ENCODE results near the gene OR5AP2.
"Not testable (repeated sequence)": the region's sequence is repeated elsewhere in the genome, so short reads cannot be mapped to it uniquely, and the experiment has no call there.

The OR5AP2 gene

GRCh38 chr11:56642339-56642738, at the start of gene OR5AP2:
Gene OR5AP2, minus strand, starts transcription at chr11:56642439. Its CDS starts 0 bp downstream, at chr11:56642439.
- DNase-seq = no peak

DNA sequence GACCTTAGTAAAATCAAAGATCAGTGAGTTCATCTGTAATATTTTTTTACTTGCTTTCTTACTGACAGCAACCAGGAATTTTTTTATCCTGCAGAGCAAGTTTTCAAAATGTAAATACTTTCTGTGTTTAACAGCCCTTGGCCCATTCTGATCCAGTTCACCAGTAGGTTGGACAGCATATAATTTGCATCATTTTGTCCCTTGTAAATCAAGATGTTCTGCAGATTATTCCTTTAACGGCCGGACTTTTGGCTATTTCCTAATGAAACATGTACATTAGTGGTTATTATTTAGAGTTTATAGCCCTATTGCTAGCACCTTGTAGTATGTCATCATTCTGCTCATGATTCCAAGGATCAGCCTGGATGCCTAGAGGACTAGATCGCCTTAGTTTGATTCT, 48.9 kb upstream of the OR5AP2 start:
- not testable (repeated sequence) for DNase-seq

DNA sequence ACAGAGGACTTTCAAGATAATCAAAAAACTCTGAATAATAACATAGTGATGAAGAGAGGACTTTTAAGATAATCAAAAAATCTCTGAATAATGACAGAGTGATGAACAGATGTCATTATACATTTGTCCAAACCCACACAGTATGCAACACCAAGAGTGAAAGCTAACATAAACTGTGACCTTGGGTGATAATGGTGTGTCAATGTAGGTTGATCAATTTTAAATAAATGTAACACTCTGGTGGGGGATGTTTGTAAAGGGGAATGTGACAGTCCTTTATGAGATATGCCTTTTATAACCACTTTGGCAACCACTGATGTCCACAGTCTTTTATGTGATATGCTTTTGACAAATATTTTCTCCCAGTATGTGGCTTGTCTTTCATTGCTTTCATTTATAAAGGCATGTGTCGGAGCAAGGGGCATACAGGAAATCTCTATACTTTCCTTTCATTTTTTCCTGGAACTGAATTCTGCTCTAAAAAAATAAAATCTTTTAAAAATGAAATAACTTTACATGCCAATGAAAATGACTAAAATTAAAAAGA, 46.4 kb upstream of the OR5AP2 start:
- DNase-seq = no peak

GRCh38 chr11:56670984-56671383, 28.7 kb upstream of the OR5AP2 start:
- DNase-seq = no peak

DNA sequence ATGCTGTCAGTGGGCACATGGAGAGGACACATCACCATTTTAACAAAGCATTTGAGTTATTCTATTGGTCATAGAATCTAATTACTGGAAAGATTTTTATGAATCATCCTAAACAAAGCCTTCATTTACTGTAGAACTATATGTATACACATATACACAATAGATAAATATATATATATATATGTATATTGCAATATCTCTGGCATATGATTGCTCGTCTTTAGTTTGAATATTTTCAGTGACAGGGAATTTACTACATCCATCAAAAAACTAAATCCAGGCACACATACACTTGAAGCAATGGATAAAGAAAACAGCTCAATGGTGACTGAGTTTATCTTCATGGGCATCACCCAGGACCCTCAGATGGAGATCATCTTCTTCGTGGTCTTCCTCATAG, 21.1 kb upstream of the OR5AP2 start, which contains the start of gene OR5AR1:
TSS of gene OR5AR1 (plus strand) at position 301 of the 400 bp plus-strand sequence. CDS start at position 301, 0 bp downstream.
- DNase-seq = no peak

GRCh38 chr11:56659755-56660154, 17.5 kb upstream of the OR5AP2 start:
- no peak for DNase-seq

DNA sequence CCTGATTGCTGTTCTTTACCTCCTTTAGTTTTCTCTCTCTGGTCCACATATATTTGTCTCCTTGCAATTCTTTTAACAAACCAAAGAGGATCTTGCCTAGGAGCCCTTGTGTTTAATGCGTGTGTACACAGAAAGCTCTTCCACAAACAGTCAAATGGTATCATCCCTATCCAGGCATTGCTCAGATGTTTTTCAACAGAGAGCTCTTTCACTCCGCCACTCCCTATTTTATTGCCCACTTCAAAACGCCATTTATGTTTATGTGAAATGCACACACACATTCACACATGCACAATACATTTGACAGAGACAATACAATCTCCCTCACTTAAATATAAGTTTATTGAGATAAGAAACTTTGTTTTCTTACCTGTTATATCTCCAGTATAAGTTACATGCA, 4.7 kb downstream of the OR5AP2 start:
- DNase-seq = no peak

DNA sequence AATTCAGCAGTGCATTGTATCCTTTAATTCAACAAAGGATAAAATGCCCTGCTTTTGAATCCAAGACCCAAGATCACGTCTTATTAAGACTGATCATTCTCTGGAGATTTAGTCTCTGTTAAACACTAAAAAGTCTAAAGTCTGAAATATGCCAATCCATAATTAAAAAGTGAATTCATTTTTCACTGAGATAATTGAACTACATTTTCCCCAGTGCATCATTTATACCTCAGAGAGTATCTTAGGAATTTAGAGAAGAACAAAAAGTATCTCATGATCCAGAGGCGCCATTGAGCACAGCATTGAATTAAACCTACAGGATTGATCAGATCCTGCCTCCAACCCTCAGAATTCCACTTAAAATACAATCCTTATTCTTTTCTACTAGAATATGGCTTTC, 5.4 kb downstream of the OR5AP2 start:
- DNase-seq = no peak

- DNase-seq = no peak
Measured at GRCh38 chr11:56632329-56632728, 9.9 kb downstream of the OR5AP2 start.

DNA sequence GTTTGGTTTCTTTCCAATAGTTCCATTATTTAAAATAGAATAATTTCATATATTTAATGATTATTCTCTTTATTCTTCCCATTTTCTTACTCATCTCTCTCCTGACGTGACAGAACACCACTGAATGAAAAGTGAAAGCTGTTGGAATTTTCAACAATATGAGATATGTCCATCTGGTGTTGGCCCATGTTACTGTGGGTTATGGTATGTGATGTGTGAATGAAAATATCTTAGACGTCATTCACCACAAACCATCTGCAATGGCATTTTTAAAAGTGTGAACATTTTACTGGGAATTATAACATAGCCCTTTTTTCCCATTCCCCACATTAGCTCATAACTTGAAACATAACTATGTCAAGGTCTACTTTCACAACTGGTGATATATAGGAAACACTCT, 16.3 kb downstream of the OR5AP2 start:
- no peak for DNase-seq

DNA sequence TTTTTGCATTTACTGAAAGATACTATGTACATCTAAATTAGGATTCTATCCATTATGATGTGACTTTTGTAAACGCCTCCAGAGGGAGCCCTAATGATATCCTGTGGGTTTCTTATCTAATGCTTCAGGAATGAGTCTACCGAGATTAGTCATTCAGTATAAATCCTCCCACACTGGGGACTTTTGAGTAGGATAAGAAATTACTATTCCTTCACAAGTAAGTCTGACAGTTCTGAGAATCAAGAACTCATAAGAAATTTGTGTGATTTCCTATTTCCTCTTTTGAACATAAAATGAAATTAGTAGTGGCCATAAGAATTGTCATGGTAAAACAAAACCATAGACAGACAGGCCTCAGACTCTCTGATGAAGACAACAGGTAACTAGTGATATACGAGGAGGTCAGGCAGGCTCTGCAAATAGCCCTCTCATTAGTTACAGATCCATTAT, 17.6 kb downstream of the OR5AP2 start:
- no peak for DNase-seq

- DNase-seq = no peak
Measured at GRCh38 chr11:56611174-56611573, 31.1 kb downstream of the OR5AP2 start.

DNA sequence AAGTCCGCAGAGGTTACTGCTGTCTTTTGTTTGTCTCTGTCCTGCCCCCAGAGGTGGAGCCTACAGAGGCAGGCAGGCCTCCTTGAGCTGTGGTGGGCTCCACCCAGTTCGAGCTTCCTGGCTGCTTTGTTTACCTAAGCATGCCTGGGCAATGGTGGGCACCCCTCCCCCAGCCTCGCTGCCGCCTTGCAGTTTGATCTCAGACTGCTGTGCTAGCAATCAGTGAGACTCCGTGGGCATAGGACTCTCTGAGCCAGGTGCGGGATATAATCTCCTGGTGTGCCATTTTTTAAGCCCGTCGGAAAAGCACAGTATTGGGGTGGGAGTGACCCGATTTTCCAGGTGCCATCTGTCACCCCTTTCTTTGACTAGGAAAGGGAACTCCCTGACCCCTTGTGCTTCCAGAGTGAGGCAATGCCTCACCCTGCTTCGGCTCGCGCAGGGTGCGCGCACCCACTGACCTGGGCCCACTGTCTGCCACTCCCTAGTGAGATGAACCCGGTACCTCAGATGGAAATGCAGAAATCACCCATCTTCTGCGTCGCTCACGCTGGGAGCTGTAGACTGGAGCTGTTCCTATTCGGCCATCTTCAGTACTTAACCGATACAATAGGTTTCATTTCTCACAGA, 50.0 kb downstream of the OR5AP2 start:
- not testable (repeated sequence) for DNase-seq

Measured in islet precursor cell (in vitro differentiated cells).